ENCODE measurements around the gene CORO1C. TPM values are rescaled to one million over a fixed set of nuclear protein-coding genes. Genes with fewer than 3 reads are reported as not detected.

The CORO1C gene
- total RNA-seq, 1 donor from 2014 or later, result 189 TPM

GRCh38 chr12:108764540-108765288 lies 33.4 kb upstream of the CORO1C start:
- Histone ChIP-seq H3K27ac (no peak overlapping the region), H3K4me1 (peaks cover 6% of the 10 kb centered on the region), H3K36me3 (no peaks in the 10 kb centered on the region), H3K27me3 (no peaks in the 10 kb centered on the region), H3K9me3 (no peaks in the 10 kb centered on the region), H3K4me3 (no peak overlapping the region)
- TF ChIP-seq CTCF (IDR thresholded peaks at IDR 0.05) (no peak), POLR2AphosphoS5 (IDR thresholded peaks at IDR 0.05; ENCODE audit: insufficient read depth in 1 of 2, low read depth in 1 of 2) (no peak)
- intact Hi-C loops (cut with DNase I), result no loop called here
- no peak for DNase-seq (ENCODE audit: extremely low spot score in 2 of 2)

GRCh38 chr12:108761226-108761625 lies 29.9 kb upstream of the CORO1C start:
- DNase-seq (ENCODE audit: extremely low spot score in 2 of 2), result no peak
- intact Hi-C loops (cut with DNase I), result no loop called here

GRCh38 chr12:108759924-108760323 lies 28.6 kb upstream of the CORO1C start:
- intact Hi-C loops (cut with DNase I), result no loop called here
- no peak for DNase-seq (ENCODE audit: extremely low spot score in 2 of 2)
- Histone ChIP-seq H3K9me3 (no peaks in the 10 kb centered on the region), H3K27me3 (no peaks in the 10 kb centered on the region), H3K36me3 (no peaks in the 10 kb centered on the region), H3K4me3 (no peak overlapping the region), H3K4me1 (no peaks in the 10 kb centered on the region), H3K27ac (no peak overlapping the region)
- no peak for TF ChIP-seq POLR2AphosphoS5 (IDR thresholded peaks at IDR 0.05; ENCODE audit: insufficient read depth in 1 of 2, low read depth in 1 of 2)
- TF ChIP-seq POLR2A (IDR thresholded peaks at IDR 0.05), result no peak
- no peak for TF ChIP-seq CTCF (IDR thresholded peaks at IDR 0.05)

More at GRCh38 chr12:108761226-108761625, 29.9 kb upstream of the CORO1C start:
- no peaks in the 10 kb centered on the region for H3K9me3 ChIP-seq
- no peak overlapping the region for H3K27ac ChIP-seq
- H3K27me3 ChIP-seq, result no peaks in the 10 kb centered on the region
- no peak overlapping the region for H3K4me3 ChIP-seq
- H3K36me3 ChIP-seq, result no peaks in the 10 kb centered on the region
- TF ChIP-seq POLR2AphosphoS5 (IDR thresholded peaks at IDR 0.05; ENCODE audit: insufficient read depth in 1 of 2, low read depth in 1 of 2), result no peak
- no peak for TF ChIP-seq CTCF (IDR thresholded peaks at IDR 0.05)
- TF ChIP-seq POLR2A (IDR thresholded peaks at IDR 0.05), result no peak
- H3K4me1 ChIP-seq, result no peaks in the 10 kb centered on the region

- intact Hi-C loops (cut with DNase I), result no loop called here
- H3K4me1 ChIP-seq, result no peaks in the 10 kb centered on the region
- DNase-seq (ENCODE audit: extremely low spot score in 2 of 2), result no peak
- TF ChIP-seq POLR2AphosphoS5 (IDR thresholded peaks at IDR 0.05; ENCODE audit: insufficient read depth in 1 of 2, low read depth in 1 of 2) (no peak), POLR2A (IDR thresholded peaks at IDR 0.05) (no peak), CTCF (IDR thresholded peaks at IDR 0.05) (no peak)
- H3K27ac ChIP-seq, result no peak overlapping the region
- no peaks in the 10 kb centered on the region for H3K27me3 ChIP-seq
- no peak overlapping the region for H3K4me3 ChIP-seq
- no peaks in the 10 kb centered on the region for H3K36me3 ChIP-seq
- H3K9me3 ChIP-seq, result no peaks in the 10 kb centered on the region
Observed at GRCh38 chr12:108757856-108758255, 26.5 kb upstream of the CORO1C start.

GRCh38 chr12:108756421-108756820 lies 25.1 kb upstream of the CORO1C start:
- TF ChIP-seq POLR2A (IDR thresholded peaks at IDR 0.05), result no peak
- TF ChIP-seq POLR2AphosphoS5 (IDR thresholded peaks at IDR 0.05; ENCODE audit: insufficient read depth in 1 of 2, low read depth in 1 of 2), result no peak
- no peak for TF ChIP-seq CTCF (IDR thresholded peaks at IDR 0.05)
- Histone ChIP-seq H3K4me1 (peaks cover 8% of the 10 kb centered on the region), H3K36me3 (no peaks in the 10 kb centered on the region), H3K27ac (no peak overlapping the region), H3K9me3 (no peaks in the 10 kb centered on the region), H3K4me3 (no peak overlapping the region), H3K27me3 (no peaks in the 10 kb centered on the region)
- no peak for DNase-seq (ENCODE audit: extremely low spot score in 2 of 2)
- intact Hi-C loops (cut with DNase I), result no loop called here
